PC-3 (cell line): ENCODE results near the gene TCEAL3. TPM values are rescaled to one million over a fixed set of nuclear protein-coding genes. Genes with fewer than 3 reads are reported as not detected.

Experiments
- ATAC-seq: fragments of 200-7000 bp; cut with Tn5 transposase; 2 replicates; pipeline ENCODE4 v1.9.1; 2020; ENCODE audit warnings: mild to moderate bottlenecking, moderate library complexity
- BruUV-seq: library from RNA; stranded (reverse); fragments of 400-500 nt; replicated peaks from 2 replicates; lab custom pipeline; 2021; lab: Mats Ljungman, UMichigan
- CTCF ChIA-PET: fragments of 300-600 bp; sonication (Branson Sonifier 250); formaldehyde crosslinking; loops from one replicate; lab custom pipeline; 2022; ENCODE audit warnings: antibody characterized with exemption; lab: Charles Lee
- POLR2A ChIA-PET: fragments of 300-600 bp; sonication (Branson Sonifier 250); formaldehyde crosslinking; loops from one replicate; lab custom pipeline; 2022; ENCODE audit warnings: antibody characterized with exemption; ENCODE audit not compliant: unreplicated experiment; lab: Charles Lee
- DNase-seq: peaks from one replicate; pipeline ENCODE4 v3.0.0-alpha.2; 2015
- H2AFZ ChIP-seq: fragments of 300-600 bp; sonication (generic); 2 replicates; pipeline ENCODE4 v1.6.0; 2016; ENCODE audit warnings: antibody characterized with exemption, low read length
- H3F3A ChIP-seq: fragments of 300-600 bp; sonication (generic); one replicate; pipeline ENCODE4 v1.6.0; 2017; ENCODE audit warnings: antibody characterized with exemption, low read length, control low read depth, mild to moderate bottlenecking; ENCODE audit not compliant: unreplicated experiment
- H3K27ac ChIP-seq: fragments of 300-600 bp; sonication (generic); 2 replicates; pipeline ENCODE4 v1.5.1; 2016; ENCODE audit warnings: mild to moderate bottlenecking, low read length
- H3K27me3 ChIP-seq: fragments of 300-600 bp; sonication (generic); 2 replicates; pipeline ENCODE4 v1.6.1; 2016; ENCODE audit warnings: low read length, mixed read lengths
- H3K36me3 ChIP-seq: fragments of 300-600 bp; sonication (generic); 2 replicates; pipeline ENCODE4 v1.6.1; 2016; ENCODE audit warnings: low read depth, mixed run types, low read length, mixed read lengths
- H3K4me1 ChIP-seq: fragments of 300-600 bp; sonication (generic); 2 replicates; pipeline ENCODE4 v1.5.1; 2016; ENCODE audit warnings: low read length; ENCODE audit not compliant: insufficient read depth
- H3K4me2 ChIP-seq: fragments of 300-600 bp; sonication (generic); 2 replicates; pipeline ENCODE4 v1.6.0; 2016; ENCODE audit warnings: low read length
- H3K4me3 ChIP-seq: fragments of 300-600 bp; sonication (generic); 2 replicates; pipeline ENCODE4 v1.5.1; 2016; ENCODE audit warnings: mild to moderate bottlenecking, low read length, mixed read lengths
- H3K79me2 ChIP-seq: fragments of 300-600 bp; sonication (generic); 2 replicates; pipeline ENCODE4 v1.6.1; 2017; ENCODE audit warnings: low read length, mixed read lengths
- H3K9ac ChIP-seq: fragments of 300-600 bp; sonication (generic); 2 replicates; pipeline ENCODE4 v1.6.0; 2016; ENCODE audit warnings: mild to moderate bottlenecking, low read length
- H3K9me2 ChIP-seq: fragments of 300-600 bp; sonication (generic); replicated peaks from 2 replicates; pipeline ENCODE4 v1.6.1; 2016; ENCODE audit warnings: mixed run types, low read length, mixed read lengths
- H3K9me3 ChIP-seq: fragments of 300-600 bp; sonication (generic); 2 replicates; pipeline ENCODE4 v1.6.1; 2016; ENCODE audit warnings: low read length, mixed read lengths
- H4K20me1 ChIP-seq: fragments of 300-600 bp; sonication (generic); 2 replicates; pipeline ENCODE4 v1.6.1; 2016; ENCODE audit warnings: low read length, mixed read lengths
- EZH2 ChIP-seq: fragments of 300-600 bp; sonication (generic); IDR thresholded peaks from one replicate; pipeline ENCODE4 v1.6.1; 2017; ENCODE audit warnings: antibody characterized with exemption, mild to moderate bottlenecking, low read length; ENCODE audit not compliant: unreplicated experiment
- EZH2phosphoT487 ChIP-seq: fragments of 300-600 bp; sonication (generic); IDR thresholded peaks from 2 replicates; pipeline ENCODE4 v1.6.1; 2018; ENCODE audit warnings: mild to moderate bottlenecking, antibody characterized with exemption, low read length, borderline replicate concordance
- intact Hi-C: fragments of 100-400 bp; cut with micrococcal nuclease; formaldehyde crosslinking; loops from 2 replicates; pipeline ENCODE4 v1.9.0; 2023
- total RNA-seq: library from RNA; depleted of rRNA; stranded (reverse); fragments of >200 nt; gene quantifications from 2 replicates; pipeline ENCODE4 v1.2.3, GENCODE V29; 2014
- TF ChIP-seq, protein P1 (sequence below): fragments of 300-600 bp; sonication (generic); conservative IDR thresholded peaks from 2 replicates; pipeline ENCODE4 v1.5.1; 2017; ENCODE audit warnings: antibody characterized with exemption, low read depth, mild to moderate bottlenecking, low read length

The TCEAL3 gene
- total RNA-seq, 1 experiment from 2014 or later, result 18.3 TPM

DNA sequence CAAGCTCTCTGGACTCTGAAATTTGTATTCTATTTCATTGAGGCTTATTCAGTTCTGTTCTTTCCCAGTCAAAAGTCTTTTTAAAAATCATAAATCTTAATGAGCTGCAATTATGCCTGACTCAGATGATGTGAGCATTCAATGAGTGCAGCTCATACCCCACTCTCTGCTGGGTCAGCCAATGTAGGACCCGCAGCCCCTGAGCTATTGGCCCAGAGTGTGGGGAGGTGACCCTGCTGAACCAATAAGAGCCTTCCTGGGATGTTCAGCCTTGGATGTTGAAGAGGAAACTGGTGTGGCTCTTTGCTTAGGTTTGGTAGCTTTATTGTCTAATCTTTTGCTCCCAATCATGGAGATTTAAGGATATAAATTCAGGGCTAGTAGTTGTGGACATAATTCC lies 34.6 kb upstream of the TCEAL3 start:
- ChIA-PET POLR2A (no interaction called here), CTCF (no interaction called here)
- Histone ChIP-seq H3K9me3 (no peaks in the 10 kb centered on the region), H3K9me2 (no peaks in the 10 kb centered on the region), H2AFZ (no peak overlapping the region), H3K4me1 (no peaks in the 10 kb centered on the region), H3K4me2 (no peak overlapping the region), H4K20me1 (no peaks in the 10 kb centered on the region), H3F3A (no peaks in the 10 kb centered on the region), H3K79me2 (no peaks in the 10 kb centered on the region), H3K4me3 (no peak overlapping the region), H3K27me3 (no peaks in the 10 kb centered on the region), H3K9ac (no peak overlapping the region), H3K27ac (no peak overlapping the region), H3K36me3 (no peaks in the 10 kb centered on the region)
- intact Hi-C loops, result no loop called here
- BruUV-seq, result no TSS peak
- TF ChIP-seq EZH2, result no peak
- TF ChIP-seq, protein P1, sequence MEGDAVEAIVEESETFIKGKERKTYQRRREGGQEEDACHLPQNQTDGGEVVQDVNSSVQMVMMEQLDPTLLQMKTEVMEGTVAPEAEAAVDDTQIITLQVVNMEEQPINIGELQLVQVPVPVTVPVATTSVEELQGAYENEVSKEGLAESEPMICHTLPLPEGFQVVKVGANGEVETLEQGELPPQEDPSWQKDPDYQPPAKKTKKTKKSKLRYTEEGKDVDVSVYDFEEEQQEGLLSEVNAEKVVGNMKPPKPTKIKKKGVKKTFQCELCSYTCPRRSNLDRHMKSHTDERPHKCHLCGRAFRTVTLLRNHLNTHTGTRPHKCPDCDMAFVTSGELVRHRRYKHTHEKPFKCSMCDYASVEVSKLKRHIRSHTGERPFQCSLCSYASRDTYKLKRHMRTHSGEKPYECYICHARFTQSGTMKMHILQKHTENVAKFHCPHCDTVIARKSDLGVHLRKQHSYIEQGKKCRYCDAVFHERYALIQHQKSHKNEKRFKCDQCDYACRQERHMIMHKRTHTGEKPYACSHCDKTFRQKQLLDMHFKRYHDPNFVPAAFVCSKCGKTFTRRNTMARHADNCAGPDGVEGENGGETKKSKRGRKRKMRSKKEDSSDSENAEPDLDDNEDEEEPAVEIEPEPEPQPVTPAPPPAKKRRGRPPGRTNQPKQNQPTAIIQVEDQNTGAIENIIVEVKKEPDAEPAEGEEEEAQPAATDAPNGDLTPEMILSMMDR, result no peak
- no peak for TF ChIP-seq EZH2phosphoT487
- no peak for ATAC-seq
- no peak for DNase-seq

DNA sequence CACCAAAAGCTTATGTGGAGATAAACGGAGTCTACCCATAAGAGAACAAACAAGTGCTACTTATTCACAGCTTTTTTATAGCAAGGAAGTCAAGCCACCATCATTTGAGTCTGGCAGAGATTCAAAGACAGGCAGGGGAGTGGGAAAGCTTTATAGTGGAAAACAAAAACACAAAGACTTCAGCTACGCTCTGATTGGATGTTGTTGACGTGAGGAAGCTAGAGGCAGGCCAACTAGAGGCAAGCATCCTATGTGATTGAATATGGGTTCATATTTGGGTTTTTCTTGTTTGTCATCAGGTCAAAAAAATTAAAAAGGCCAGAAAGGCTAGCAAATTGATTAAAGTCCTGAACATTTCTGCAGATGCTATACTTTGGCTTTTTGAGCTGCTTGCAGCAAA lies 23.2 kb upstream of the TCEAL3 start:
- ChIA-PET POLR2A (no interaction called here), CTCF (no interaction called here)
- intact Hi-C loops, result no loop called here
- Histone ChIP-seq H3K36me3 (no peaks in the 10 kb centered on the region), H3K9me2 (no peaks in the 10 kb centered on the region), H2AFZ (peak overlapping the region; percentile 96), H3K4me1 (peaks cover 6% of the 10 kb centered on the region; the same call in 1 of the 2 replicates), H4K20me1 (no peaks in the 10 kb centered on the region), H3K27ac (no peak overlapping the region), H3K27me3 (no peaks in the 10 kb centered on the region), H3K4me3 (peak overlapping the region; percentile 98), H3K4me2 (peak overlapping the region; percentile 90), H3K79me2 (peaks cover 27% of the 10 kb centered on the region), H3F3A (no peaks in the 10 kb centered on the region), H3K9me3 (no peaks in the 10 kb centered on the region), H3K9ac (peak overlapping the region; percentile 92; the same call in 1 of the 2 replicates)
- no peak for TF ChIP-seq EZH2phosphoT487
- no peak for TF ChIP-seq EZH2
- TF ChIP-seq, protein P1, result no peak
- BruUV-seq, result no TSS peak
- DNase-seq, result peak; percentile 11
- peak; percentile 30; the same call in 1 of the 2 replicates for ATAC-seq

- TF ChIP-seq EZH2 (no peak), EZH2phosphoT487 (no peak)
- TF ChIP-seq, protein P1, result no peak
- Histone ChIP-seq H3K36me3 (no peaks in the 10 kb centered on the region), H3K4me1 (peaks cover 6% of the 10 kb centered on the region; the same call in 1 of the 2 replicates), H3F3A (no peaks in the 10 kb centered on the region), H2AFZ (peak within 1 kb of the TSS; percentile 96), H3K27me3 (no peaks in the 10 kb centered on the region), H3K9ac (peak within 1 kb of the TSS; percentile 92), H3K27ac (peak within 1 kb of the TSS; percentile 53), H3K9me3 (no peaks in the 10 kb centered on the region), H3K4me2 (peak within 1 kb of the TSS; percentile 90), H4K20me1 (no peaks in the 10 kb centered on the region), H3K4me3 (peak within 1 kb of the TSS; percentile 98), H3K9me2 (no peaks in the 10 kb centered on the region), H3K79me2 (peaks cover 27% of the 10 kb centered on the region)
- peak; percentile 31 for DNase-seq
- ChIA-PET CTCF (no interaction called here), POLR2A (no interaction called here)
- intact Hi-C loops, result loop anchor here (5.0 kb wide), 2 partner anchors 42 to 53 kb away; partner anchors contain the start of gene TCEAL1
- peak; percentile 80 for ATAC-seq
- TSS peak; percentile 40 for BruUV-seq
Measured at GRCh38 chrX:103585411-103586313, 22.1 kb upstream of the TCEAL3 start, which contains the start of gene TCEAL4. TSS of gene TCEAL4 (plus strand) at chrX:103585515. CDS start at chrX:103586676, 1,161 bp downstream.
